ACHN (cell line): ENCODE measurements around the gene HOXC11.

ENCODE experiments used
- DNase-seq: peaks from one replicate; pipeline ENCODE4 v3.0.0-alpha.2; 2015
- in situ Hi-C: cut with HindIII; loops from 2 replicates; pipeline ENCODE4 v1.10.0; 2017; ENCODE audit warnings: low sequenced_read_pairs, low pct_ligation_motif_present, low pct_unique_long_range_greater_than_20kb

HOXC11 gene

GRCh38 chr12:53980104-53980801, 7.3 kb downstream of the HOXC11 start:
- no peak for DNase-seq
- in situ Hi-C loops = no loop called here

DNA sequence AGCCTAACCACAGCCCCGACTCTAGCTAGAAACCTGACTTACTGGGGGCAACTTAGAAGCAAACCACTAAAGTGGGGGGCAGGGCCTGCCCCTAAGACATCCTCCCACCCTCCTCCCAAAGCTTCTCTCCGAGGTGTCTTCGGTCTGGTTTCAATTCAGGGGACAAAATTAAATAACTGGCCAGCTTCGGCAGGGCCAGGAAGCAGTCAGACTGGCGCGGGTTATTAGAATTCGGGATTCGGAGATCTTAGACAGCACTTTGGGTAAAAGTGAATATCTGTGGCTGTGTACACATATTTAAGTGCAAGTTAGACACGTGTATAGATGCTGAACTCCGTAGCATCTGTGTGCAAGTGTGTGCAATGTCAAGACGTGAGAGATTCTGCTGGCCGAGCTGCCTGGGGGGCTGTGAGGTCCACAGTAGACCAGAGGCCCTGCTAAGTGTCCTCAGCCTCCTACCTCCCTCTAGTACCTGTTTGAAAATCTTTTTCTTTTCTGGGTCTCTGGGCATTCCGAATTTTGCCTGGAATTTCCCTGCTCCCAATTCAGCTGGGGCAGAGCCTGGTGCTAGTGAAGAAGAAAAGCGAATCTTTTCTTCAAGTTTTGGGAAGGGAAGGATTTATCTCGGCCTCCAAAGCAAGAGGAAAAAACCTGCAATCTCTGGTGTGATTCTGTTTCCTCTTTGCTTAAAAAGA, 8.0 kb downstream of the HOXC11 start:
- DNase-seq = no peak
- in situ Hi-C loops = no loop called here

DNA sequence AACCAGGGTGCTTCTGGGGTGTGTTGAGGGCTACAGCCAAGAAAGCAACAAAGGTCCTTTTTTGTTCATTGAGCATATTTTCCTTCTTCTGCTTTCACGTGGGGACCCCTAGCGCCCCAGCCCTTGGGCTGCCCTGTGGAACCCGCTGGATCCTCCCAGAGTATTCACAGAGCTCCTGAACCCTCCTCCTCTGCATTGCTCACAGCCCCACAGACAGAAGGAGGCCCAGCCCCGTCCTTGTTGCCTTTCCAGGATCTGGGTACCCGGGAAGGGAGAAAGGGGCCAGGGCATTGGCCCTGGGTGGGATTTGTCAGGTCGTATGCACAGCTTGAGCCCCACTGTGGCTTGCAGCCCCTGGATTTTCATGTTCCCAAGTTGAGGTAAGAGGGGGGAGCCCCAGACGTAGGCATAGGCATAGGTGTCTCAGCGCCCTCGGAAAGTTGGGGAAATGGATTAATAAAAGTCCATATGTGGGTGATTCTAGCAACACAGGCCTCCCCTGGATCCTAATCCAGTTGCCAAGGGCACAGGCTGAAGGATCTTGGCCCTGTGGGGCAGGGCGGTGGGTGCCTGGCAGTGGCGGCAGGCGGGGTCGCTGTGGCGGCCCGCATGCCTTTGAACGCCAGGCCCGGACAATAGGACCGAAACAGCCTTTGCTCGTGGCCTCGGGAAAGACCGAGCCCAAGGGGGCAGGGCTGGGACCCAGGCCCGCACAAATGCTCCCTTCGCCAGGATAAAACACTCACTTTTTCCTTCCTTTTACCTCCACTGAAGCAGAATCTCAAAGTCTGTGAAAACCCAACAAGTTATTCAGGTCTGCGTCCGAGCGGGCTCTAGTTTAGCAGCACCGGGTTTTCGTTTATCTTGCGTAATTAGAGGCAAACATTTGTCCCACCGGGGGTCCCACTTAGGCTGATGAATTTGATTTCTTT, 9.0 kb downstream of the HOXC11 start:
- in situ Hi-C loops = no loop called here
- DNase-seq = no peak

DNA sequence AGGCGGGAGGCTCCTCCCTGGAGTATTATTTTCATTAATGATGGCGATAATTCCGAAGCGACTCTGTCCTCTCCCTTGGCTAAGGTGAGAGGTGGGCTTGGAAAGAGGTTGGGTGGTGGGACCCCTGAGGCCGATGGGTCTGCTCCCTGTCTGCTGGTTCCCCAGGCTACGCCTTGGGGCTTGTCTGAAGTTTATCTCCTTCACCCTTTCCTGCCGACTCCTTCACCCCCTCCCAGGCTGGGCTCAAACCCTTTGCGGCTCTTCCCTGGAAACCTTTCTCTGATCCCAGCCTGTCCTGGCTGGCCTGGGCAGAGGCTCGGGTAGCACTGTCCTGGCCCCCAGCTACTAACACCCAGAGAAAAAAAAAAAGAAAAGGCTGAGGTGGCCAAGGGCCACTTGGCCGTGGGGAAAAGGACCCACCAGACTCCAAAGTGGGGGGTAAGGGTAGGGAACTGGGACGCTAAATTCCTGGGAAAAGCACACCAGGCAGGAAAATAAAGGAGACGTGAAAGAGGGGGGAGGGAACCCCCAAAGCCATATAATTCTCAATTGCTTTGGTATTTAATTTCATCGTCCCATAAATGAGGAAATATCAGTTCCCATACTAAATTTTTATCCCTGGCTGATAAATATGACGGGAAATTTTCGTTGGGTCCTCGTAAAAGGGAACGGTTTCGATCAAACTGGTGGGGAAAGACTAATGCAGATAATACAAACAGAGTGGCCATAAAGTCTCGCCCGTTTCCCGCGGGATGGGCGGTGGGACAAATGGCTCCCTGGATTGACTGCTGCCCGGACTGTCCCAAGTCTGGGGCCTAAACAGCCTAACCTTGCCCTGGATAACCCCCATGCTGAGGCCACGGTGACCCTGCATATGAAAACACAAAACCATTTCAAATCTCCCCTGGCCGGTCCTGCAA, 10.0 kb downstream of the HOXC11 start:
- in situ Hi-C loops = no loop called here
- DNase-seq = no peak

GRCh38 chr12:53983568-53983949, 10.6 kb downstream of the HOXC11 start:
- DNase-seq = no peak
- in situ Hi-C loops = no loop called here

GRCh38 chr12:53983950-53984572, 11.1 kb downstream of the HOXC11 start:
- in situ Hi-C loops = no loop called here
- no peak for DNase-seq

- in situ Hi-C loops = no loop called here
- peak; percentile 99 for DNase-seq
Measured at GRCh38 chr12:53984901-53985691, 12.2 kb downstream of the HOXC11 start, which contains the start of gene HOXC10. TSS of gene HOXC10 (plus strand) at chr12:53985146. CDS start at chr12:53985260, 114 bp downstream.

- DNase-seq = no peak
- in situ Hi-C loops = no loop called here
Measured at GRCh38 chr12:53985692-53985993, 12.7 kb downstream of the HOXC11 start.

GRCh38 chr12:53985994-53986685, 13.2 kb downstream of the HOXC11 start:
- DNase-seq = peak; percentile 73
- in situ Hi-C loops = no loop called here

GRCh38 chr12:53986686-53987483, 14.0 kb downstream of the HOXC11 start:
- no peak for DNase-seq
- in situ Hi-C loops = no loop called here

DNA sequence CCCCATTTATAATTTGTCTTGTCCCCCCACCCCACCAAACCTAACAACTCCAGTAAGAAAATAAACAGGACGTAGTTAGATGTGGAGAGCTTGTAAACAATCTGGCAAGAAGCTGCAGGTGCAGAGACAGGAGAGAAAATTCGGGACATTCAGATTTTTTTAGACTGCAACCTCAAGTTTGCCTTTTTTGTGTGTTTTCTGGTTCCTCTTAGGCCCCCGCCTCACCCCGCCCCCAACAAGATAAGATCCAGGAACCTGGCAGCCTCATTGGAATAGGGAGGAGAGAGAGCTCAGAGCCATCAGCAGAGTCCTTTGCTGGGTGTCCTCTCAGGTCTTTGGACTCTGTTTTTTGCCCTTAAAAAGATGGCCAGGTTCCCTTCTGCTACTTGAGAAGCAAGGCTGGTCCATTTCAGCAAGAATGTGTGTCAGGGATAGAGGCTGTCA, 14.9 kb downstream of the HOXC11 start:
- in situ Hi-C loops = no loop called here
- DNase-seq = no peak

GRCh38 chr12:53988541-53989226, 15.8 kb downstream of the HOXC11 start:
- DNase-seq = no peak
- in situ Hi-C loops = no loop called here

DNA sequence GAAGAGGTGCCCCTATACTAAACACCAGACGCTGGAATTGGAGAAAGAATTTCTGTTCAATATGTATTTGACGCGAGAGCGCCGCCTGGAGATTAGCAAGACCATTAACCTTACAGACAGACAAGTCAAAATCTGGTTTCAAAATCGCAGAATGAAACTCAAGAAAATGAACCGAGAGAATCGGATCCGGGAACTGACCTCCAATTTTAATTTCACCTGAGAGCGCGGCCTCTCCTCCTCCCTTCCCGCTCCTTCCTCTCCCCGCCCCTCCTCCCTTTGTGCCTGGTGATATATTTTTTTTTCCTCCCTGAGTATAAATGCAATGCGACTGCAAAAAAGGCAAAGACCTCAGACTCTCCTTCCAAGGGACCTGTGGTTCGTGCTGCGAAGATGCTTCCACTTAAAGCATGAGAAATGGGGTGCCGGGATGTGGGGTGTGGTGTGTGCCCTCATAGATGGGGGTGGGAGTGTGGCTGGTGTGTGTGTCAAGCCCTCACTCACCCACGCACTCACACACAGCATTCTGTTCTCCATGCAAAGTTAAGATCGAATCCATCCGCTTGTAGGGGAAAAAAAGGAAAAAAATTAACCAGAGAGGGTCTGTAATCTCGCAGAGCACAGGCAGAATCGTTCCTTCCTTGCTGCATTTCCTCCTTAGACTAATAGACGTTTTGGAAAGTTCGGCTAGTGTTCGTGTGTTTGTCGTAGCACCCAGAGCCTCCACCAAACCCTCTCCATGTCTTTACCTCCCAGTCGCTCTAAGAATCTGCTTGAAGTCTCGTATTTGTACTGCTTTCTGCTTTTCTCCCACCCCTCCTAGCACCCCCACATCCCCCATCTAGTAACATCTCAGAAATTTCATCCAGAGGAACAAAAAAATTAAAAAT, 16.5 kb downstream of the HOXC11 start:
- in situ Hi-C loops = no loop called here
- peak; percentile 44 for DNase-seq

DNA sequence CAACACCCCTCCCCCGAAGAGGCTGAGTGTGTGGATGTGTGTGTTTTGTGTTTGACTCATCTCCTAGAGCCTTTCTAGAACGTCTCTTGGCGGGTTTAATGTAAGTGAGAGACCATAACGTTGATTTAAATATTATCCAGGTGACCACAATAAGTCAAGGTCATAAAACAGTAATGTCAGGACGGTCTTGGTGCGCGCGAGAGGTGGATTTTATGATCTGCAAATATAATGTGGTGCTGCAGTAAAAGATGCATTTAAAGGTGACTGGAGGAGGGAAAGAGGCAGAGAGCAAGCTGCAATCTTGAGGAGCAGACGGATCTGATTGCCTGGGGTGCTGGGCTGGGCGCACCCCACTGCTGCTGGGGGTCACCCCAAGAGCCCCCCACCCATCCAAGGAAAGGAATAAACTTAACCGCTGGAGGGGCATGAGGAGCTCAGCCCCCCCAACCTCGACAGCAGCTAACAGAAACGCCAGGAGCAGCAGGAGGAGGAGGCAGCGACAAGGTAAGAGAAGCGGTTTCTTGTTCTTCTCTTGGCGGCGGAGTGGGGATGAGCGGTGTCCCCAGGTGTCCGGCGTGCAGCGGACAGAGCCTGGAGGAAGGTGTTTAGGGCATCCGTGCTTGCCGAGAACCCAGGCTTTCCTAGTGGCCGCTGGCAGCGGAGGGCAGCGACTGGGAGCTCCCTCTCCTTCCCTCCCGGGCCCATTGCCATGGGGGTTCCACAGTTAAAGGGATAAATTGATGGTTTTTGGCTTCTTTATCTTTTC, 17.6 kb downstream of the HOXC11 start:
- no peak for DNase-seq
- in situ Hi-C loops = no loop called here
